Breast epithelium (tissue), 4 donors: Measurements from ENCODE around the gene MACC1. TPM values are rescaled to one million over a fixed set of nuclear protein-coding genes. Genes with fewer than 3 reads are reported as not detected.

Source experiments
- DNase-seq, 2 donors: peaks; one replicate each; pipeline ENCODE4 v3.0.0-alpha.2; 2019; ENCODE audit warnings: low spot score in 2 of 2
- H3K27ac ChIP-seq, 2 donors: fragments of 200-600 bp; sonication (generic) in 1 of 2; one replicate each; pipeline ENCODE4 v1.5.1; 2016 to 2019; ENCODE audit warnings: mild to moderate bottlenecking in 1 of 2
- H3K27me3 ChIP-seq, 2 donors: fragments of 200-600 bp; sonication (generic) in 1 of 2; one replicate each; pipeline versions ENCODE4 v1.5.1 to v1.6.0; 2017 to 2019; ENCODE audit warnings: control low read depth in 1 of 2, mild to moderate bottlenecking in 1 of 2
- H3K36me3 ChIP-seq: fragments of 200-600 bp; one replicate; pipeline ENCODE4 v1.5.1; 2019
- H3K4me1 ChIP-seq, 2 donors: fragments of 200-600 bp; sonication (generic); one replicate each; pipeline ENCODE4 v1.5.1; 2016 to 2019; ENCODE audit warnings: control low read depth in 1 of 2
- H3K4me3 ChIP-seq, 3 donors: fragments of 200-600 bp; sonication (generic); 1 replicate in 2 of 3; 2 replicates in 1 of 3; pipeline ENCODE4 v1.5.1; 2016 to 2019; ENCODE audit warnings: mild to moderate bottlenecking in 3 of 3, moderate library complexity in 2 of 3
- H3K9me3 ChIP-seq, 2 donors: fragments of 200-600 bp; sonication (generic) in 1 of 2; one replicate each; pipeline ENCODE4 v1.5.1; 2016 to 2019; ENCODE audit warnings: control low read depth in 1 of 2
- CTCF ChIP-seq, 3 donors: fragments of 450-650 bp; IDR thresholded peaks; one replicate each; pipeline ENCODE4 v1.5.1; 2016 to 2017; ENCODE audit warnings: antibody characterized with exemption in 3 of 3, mild to moderate bottlenecking in 3 of 3, moderate library complexity in 3 of 3
- POLR2A ChIP-seq: fragments of 450-650 bp; IDR thresholded peaks from one replicate; pipeline ENCODE4 v1.6.1; 2016; ENCODE audit warnings: antibody characterized with exemption, mild to moderate bottlenecking, moderate library complexity
- POLR2AphosphoS5 ChIP-seq, 3 donors: sonication (generic); formaldehyde crosslinking; IDR thresholded peaks; one replicate each; pipeline ENCODE4 v1.6.1; 2017; ENCODE audit warnings: antibody characterized with exemption in 3 of 3
- intact Hi-C: fragments of 100-400 bp; cut with DNase I; formaldehyde crosslinking; loops from one replicate; pipeline ENCODE4 v1.15.1; 2023; ENCODE audit warnings: low total_unique reads
- total RNA-seq, 3 donors: library from RNA; depleted of rRNA; stranded (reverse); fragments of >200 nt; gene quantifications; one replicate each; pipeline ENCODE4 v1.1.0, GENCODE V29; 2016

Gene MACC1
- total RNA-seq, 3 donors from 2014 or later = 0.32 to 39.4 (median 19.3) TPM

- H3K9me3 ChIP-seq = no peaks in the 10 kb centered on the region
- TF ChIP-seq POLR2AphosphoS5 (IDR thresholded peaks at IDR 0.05) = no peak
- TF ChIP-seq CTCF (IDR thresholded peaks at IDR 0.05) = no peak
- no peak for TF ChIP-seq POLR2A
- H3K4me3 ChIP-seq = no peak overlapping the region
- DNase-seq = no peak
- intact Hi-C loops = no loop called here
- H3K27ac ChIP-seq = no peak overlapping the region
- H3K27me3 ChIP-seq = no peaks in the 10 kb centered on the region
- H3K4me1 ChIP-seq = no peaks in the 10 kb centered on the region
- no peaks in the 10 kb centered on the region for H3K36me3 ChIP-seq
Measured at GRCh38 chr7:20232848-20233247, 15.7 kb upstream of the MACC1 start.

- no peaks in the 10 kb centered on the region for H3K36me3 ChIP-seq
- H3K4me1 ChIP-seq = no peaks in the 10 kb centered on the region
- intact Hi-C loops = no loop called here
- TF ChIP-seq POLR2A (no peak), CTCF (IDR thresholded peaks at IDR 0.05) (no peak), POLR2AphosphoS5 (IDR thresholded peaks at IDR 0.05) (no peak)
- H3K9me3 ChIP-seq = no peaks in the 10 kb centered on the region
- no peaks in the 10 kb centered on the region for H3K27me3 ChIP-seq
- DNase-seq = no peak
- no peak overlapping the region for H3K4me3 ChIP-seq
- no peak overlapping the region for H3K27ac ChIP-seq
Measured at GRCh38 chr7:20229646-20230500, 12.7 kb upstream of the MACC1 start.

- intact Hi-C loops = no loop called here
- TF ChIP-seq POLR2A (no peak), POLR2AphosphoS5 (IDR thresholded peaks at IDR 0.05) (no peak), CTCF (IDR thresholded peaks at IDR 0.05) (no peak)
- H3K4me1 ChIP-seq = no peaks in the 10 kb centered on the region
- DNase-seq = no peak
- no peaks in the 10 kb centered on the region for H3K27me3 ChIP-seq
- no peaks in the 10 kb centered on the region for H3K36me3 ChIP-seq
- no peak overlapping the region for H3K4me3 ChIP-seq
- no peaks in the 10 kb centered on the region for H3K9me3 ChIP-seq
- no peak overlapping the region for H3K27ac ChIP-seq
Measured at GRCh38 chr7:20229081-20229480, 11.9 kb upstream of the MACC1 start.

- TF ChIP-seq POLR2AphosphoS5 (IDR thresholded peaks at IDR 0.05) = no peak
- no peak for TF ChIP-seq CTCF (IDR thresholded peaks at IDR 0.05)
- no peak for TF ChIP-seq POLR2A
- Histone ChIP-seq H3K36me3 (no peaks in the 10 kb centered on the region), H3K27me3 (no peaks in the 10 kb centered on the region), H3K4me3 (no peak overlapping the region), H3K4me1 (no peaks in the 10 kb centered on the region), H3K27ac (no peak overlapping the region), H3K9me3 (no peaks in the 10 kb centered on the region)
- intact Hi-C loops = no loop called here
- DNase-seq = no peak
Measured at GRCh38 chr7:20228654-20229053, 11.5 kb upstream of the MACC1 start.

GRCh38 chr7:20227291-20227795 is 10.2 kb upstream of the MACC1 start:
- DNase-seq = no peak
- intact Hi-C loops = no loop called here
- H3K27ac ChIP-seq = no peak overlapping the region
- no peaks in the 10 kb centered on the region for H3K36me3 ChIP-seq
- H3K4me1 ChIP-seq = no peaks in the 10 kb centered on the region
- no peaks in the 10 kb centered on the region for H3K27me3 ChIP-seq
- H3K9me3 ChIP-seq = no peaks in the 10 kb centered on the region
- no peak overlapping the region for H3K4me3 ChIP-seq
- no peak for TF ChIP-seq POLR2A
- no peak for TF ChIP-seq CTCF (IDR thresholded peaks at IDR 0.05)
- TF ChIP-seq POLR2AphosphoS5 (IDR thresholded peaks at IDR 0.05) = no peak
